Thyroid gland (tissue), 4 donors: ENCODE results near the gene EGF. TPM values are rescaled to one million over a fixed set of nuclear protein-coding genes. Genes with fewer than 3 reads are reported as not detected.

ENCODE experiments used
- DNase-seq, 2 donors: peaks; one replicate each; pipeline ENCODE4 v3.0.0-alpha.2; 2019
- H3K27ac ChIP-seq, 3 donors: fragments of 200-600 bp; sonication (generic); 1 replicate in 2 of 3; 2 replicates in 1 of 3; pipeline ENCODE4 v1.5.1; 2016 to 2019; ENCODE audit warnings: mild to moderate bottlenecking in 1 of 3, moderate library complexity in 1 of 3
- H3K27me3 ChIP-seq: fragments of 200-600 bp; sonication (generic); one replicate; pipeline ENCODE4 v1.5.1; 2019
- H3K36me3 ChIP-seq, 2 donors: fragments of 200-600 bp; sonication (generic); one replicate each; pipeline ENCODE4 v1.5.1; 2016 to 2019
- H3K4me1 ChIP-seq, 2 donors: fragments of 200-600 bp; sonication (generic); one replicate each; pipeline ENCODE4 v1.5.1; 2017 to 2019
- H3K4me3 ChIP-seq, 3 donors: fragments of 200-600 bp; sonication (generic); replicated peaks in 1 of 3; 1 replicate in 2 of 3; 2 replicates in 1 of 3; pipeline ENCODE4 v1.5.1; 2016; ENCODE audit warnings: mild to moderate bottlenecking in 1 of 3
- H3K9me3 ChIP-seq: fragments of 200-600 bp; sonication (generic); one replicate; pipeline ENCODE4 v1.5.1; 2017
- CTCF ChIP-seq, 6 experiments: fragments of 200-600 bp in 3 of 6; fragments of 450-650 bp in 3 of 6; sonication (generic) in 3 of 6; IDR thresholded peaks; one replicate each; pipeline ENCODE4 v1.5.1; 2016 to 2019; ENCODE audit warnings: antibody characterized with exemption in 6 of 6, mild to moderate bottlenecking in 2 of 6, inconsistent platforms in 1 of 6, moderate library complexity in 1 of 6
- POLR2A ChIP-seq, 2 donors: fragments of 450-650 bp; IDR thresholded peaks; one replicate each; pipeline ENCODE4 v1.6.1; 2017; ENCODE audit warnings: antibody characterized with exemption in 2 of 2, mild to moderate bottlenecking in 2 of 2, moderate library complexity in 1 of 2
- WGBS, 2 donors: methylation state at CpG; one replicate each; pipeline ENCODE4 v1.1.5; 2017; 5-methylcytosine and 5-hydroxymethylcytosine counted together
- intact Hi-C: fragments of 100-400 bp; cut with DNase I; formaldehyde crosslinking; loops from one replicate; pipeline ENCODE4 v1.15.1; 2023
- total RNA-seq, 4 donors: library from RNA; depleted of rRNA; stranded (reverse); fragments of >200 nt; gene quantifications; one replicate each; pipeline ENCODE4 v1.2.3, GENCODE V29; 2016

The EGF gene
- total RNA-seq, 4 donors from 2014 or later: 3.1 to 9.4 (median 7.9) TPM

- 68 to 75% methylated on average over 2 of the region's 2 CpGs for WGBS, 2 donors
- H3K4me1 ChIP-seq: no peaks in the 10 kb centered on the region
- no peak for DNase-seq
- no peak for TF ChIP-seq CTCF (IDR thresholded peaks at IDR 0.05)
- TF ChIP-seq POLR2A (IDR thresholded peaks at IDR 0.05): no peak
- no peak overlapping the region for H3K27ac ChIP-seq
- intact Hi-C loops: no loop called here
- H3K4me3 ChIP-seq: no peak overlapping the region
- no peaks in the 10 kb centered on the region for H3K9me3 ChIP-seq
- H3K36me3 ChIP-seq: no peaks in the 10 kb centered on the region
- H3K27me3 ChIP-seq: no peaks in the 10 kb centered on the region
Measured at GRCh38 chr4:109878355-109878754, 34.3 kb upstream of the EGF start.

DNA sequence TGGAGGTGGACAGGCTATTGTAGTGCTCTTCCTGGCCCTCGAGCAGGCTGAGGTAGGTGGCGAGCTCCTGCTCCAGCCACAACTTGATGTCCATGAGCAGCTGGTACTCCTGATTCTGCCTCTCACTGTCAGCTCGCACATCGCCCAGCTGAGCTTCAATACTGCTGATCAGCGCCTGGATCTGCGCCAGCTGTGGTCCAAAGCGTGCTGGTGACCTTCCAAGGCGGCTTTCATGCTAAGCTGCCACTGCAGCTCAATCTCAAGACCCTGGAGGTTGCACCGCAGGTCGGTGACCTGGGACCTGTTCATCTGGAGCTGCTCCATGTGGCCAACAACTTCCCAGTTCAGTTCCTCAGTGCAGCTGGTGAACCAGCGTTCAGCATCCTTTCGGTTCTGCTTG is 33.6 kb upstream of the EGF start:
- Histone ChIP-seq H3K36me3 (no peaks in the 10 kb centered on the region), H3K27ac (no peak overlapping the region), H3K27me3 (no peaks in the 10 kb centered on the region), H3K4me1 (no peaks in the 10 kb centered on the region), H3K4me3 (no peak overlapping the region), H3K9me3 (no peaks in the 10 kb centered on the region)
- WGBS, 2 donors: 78 to 89% methylated on average over 7 to 10 of the region's 12 CpGs
- no peak for DNase-seq
- no peak for TF ChIP-seq POLR2A (IDR thresholded peaks at IDR 0.05)
- intact Hi-C loops: no loop called here

DNA sequence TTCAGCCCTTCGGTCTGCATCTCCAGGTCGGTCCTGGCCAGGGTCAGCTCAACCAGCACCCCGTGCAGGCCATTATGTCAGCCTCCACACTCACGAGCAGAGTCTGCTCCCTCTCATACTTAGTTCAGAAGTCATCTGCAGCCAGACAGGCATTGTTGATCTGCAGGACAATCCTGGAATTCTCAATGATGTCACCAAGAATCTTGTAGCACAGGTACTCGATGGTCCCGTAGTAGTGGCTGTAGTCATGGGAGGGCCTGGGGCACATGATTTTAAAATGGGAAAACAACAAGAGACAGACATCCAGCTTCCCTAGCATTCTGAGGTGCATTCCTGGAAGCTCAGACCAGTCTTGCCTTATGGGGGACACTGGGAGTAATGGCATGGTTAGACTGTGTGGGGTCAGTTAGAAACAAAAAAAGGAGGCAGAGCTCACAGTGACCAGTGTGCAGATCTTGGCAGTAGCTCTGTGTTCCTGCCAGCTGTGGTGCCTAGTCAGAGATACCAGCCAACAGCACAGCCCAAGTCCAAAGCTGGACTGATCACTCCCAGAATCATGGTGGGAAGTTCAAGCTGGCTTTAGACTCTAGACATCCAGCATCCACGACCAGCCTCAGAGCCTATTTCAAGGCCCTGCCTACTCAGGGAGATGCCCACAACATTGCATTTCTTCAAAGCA is 32.9 kb upstream of the EGF start:
- TF ChIP-seq CTCF (IDR thresholded peaks at IDR 0.05) (no peak), POLR2A (IDR thresholded peaks at IDR 0.05) (no peak)
- Histone ChIP-seq H3K9me3 (no peaks in the 10 kb centered on the region), H3K36me3 (no peaks in the 10 kb centered on the region), H3K27ac (no peak overlapping the region), H3K27me3 (no peaks in the 10 kb centered on the region), H3K4me1 (no peaks in the 10 kb centered on the region), H3K4me3 (no peak overlapping the region)
- WGBS, 2 donors: 84 to 94% methylated on average over 7 of the region's 7 CpGs
- no peak for DNase-seq
- intact Hi-C loops: no loop called here

DNA sequence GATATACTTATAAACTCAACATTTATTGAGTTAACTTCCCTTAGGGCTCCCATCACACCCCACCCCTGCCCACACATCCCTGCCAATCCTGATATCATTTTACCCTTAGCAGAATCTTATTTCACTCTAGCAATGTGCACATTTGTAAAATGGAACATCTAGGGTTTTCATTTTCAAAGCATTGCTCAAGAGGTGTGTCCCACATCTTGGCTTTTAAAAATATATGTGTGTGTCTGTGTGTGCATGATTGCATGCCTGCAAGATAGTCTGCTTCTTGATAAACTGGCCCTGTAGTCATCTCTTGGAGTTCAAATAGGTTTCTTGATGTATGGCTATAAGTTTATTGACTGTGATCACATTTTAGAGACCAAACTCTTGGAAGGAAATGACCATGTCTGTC is 26.4 kb upstream of the EGF start:
- no peaks in the 10 kb centered on the region for H3K27me3 ChIP-seq
- H3K9me3 ChIP-seq: no peaks in the 10 kb centered on the region
- intact Hi-C loops: no loop called here
- no peak overlapping the region for H3K27ac ChIP-seq
- no peak for TF ChIP-seq CTCF (IDR thresholded peaks at IDR 0.05)
- no peak for TF ChIP-seq POLR2A (IDR thresholded peaks at IDR 0.05)
- DNase-seq: no peak
- no peak overlapping the region for H3K4me3 ChIP-seq
- no peaks in the 10 kb centered on the region for H3K36me3 ChIP-seq
- H3K4me1 ChIP-seq: no peaks in the 10 kb centered on the region

DNA sequence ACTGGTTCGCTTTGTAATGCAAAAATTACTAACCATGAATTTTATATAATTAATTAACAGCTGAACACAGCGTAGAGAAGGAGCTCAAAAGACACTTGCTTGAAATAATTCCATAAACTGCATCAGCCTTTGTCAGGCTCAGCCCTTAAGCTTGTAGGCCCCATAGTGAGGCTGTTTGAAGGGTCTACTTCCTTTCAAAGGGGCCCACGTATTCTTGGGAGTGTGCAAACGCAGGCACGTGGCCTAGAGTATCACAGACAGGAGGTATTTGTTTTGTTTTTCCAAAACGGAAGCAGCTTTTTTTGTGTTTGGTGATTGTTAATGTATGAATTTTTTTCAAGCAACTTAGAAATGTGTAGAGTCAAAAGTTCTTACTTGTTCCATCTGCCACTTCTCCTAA is 25.6 kb upstream of the EGF start:
- H3K4me1 ChIP-seq: no peaks in the 10 kb centered on the region
- no peaks in the 10 kb centered on the region for H3K27me3 ChIP-seq
- 48 to 52% methylated on average over 6 of the region's 6 CpGs for WGBS, 2 donors
- TF ChIP-seq CTCF (IDR thresholded peaks at IDR 0.05) (no peak), POLR2A (IDR thresholded peaks at IDR 0.05) (no peak)
- intact Hi-C loops: no loop called here
- no peak overlapping the region for H3K4me3 ChIP-seq
- no peak for DNase-seq
- no peaks in the 10 kb centered on the region for H3K36me3 ChIP-seq
- no peaks in the 10 kb centered on the region for H3K9me3 ChIP-seq
- no peak overlapping the region for H3K27ac ChIP-seq

DNA sequence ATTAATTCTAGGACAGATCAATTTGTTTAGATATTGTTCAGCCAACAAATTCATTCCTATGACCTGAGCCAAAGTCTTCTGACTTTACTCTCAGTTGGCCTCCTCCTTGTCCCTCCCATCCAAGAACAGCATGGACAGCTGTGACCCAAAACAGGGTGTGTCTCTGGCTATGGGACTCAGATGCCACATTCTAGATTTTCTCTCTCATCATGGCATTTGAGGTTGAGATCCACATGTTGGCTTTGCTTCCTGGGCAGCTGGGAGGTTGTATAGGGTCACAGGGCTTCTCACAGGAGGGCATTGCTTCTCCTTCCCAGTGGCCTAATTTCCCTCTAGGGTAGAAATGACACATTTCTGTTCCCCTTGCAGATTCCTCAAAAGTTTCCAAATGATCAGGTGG is 22.6 kb upstream of the EGF start:
- no peak for TF ChIP-seq CTCF (IDR thresholded peaks at IDR 0.05)
- no peak for TF ChIP-seq POLR2A (IDR thresholded peaks at IDR 0.05)
- Histone ChIP-seq H3K9me3 (no peaks in the 10 kb centered on the region), H3K27me3 (no peaks in the 10 kb centered on the region), H3K36me3 (no peaks in the 10 kb centered on the region), H3K4me1 (no peaks in the 10 kb centered on the region), H3K4me3 (no peak overlapping the region), H3K27ac (no peak overlapping the region)
- intact Hi-C loops: no loop called here
- no peak for DNase-seq
